ENCODE measurements around the gene SH2D2A.

- TF ChIP-seq CTCF (IDR thresholded peaks at IDR 0.05; ENCODE audit: poor library complexity, severe bottlenecking): no peak
- no peak for TF ChIP-seq EZH2 (IDR thresholded peaks at IDR 0.05; ENCODE audit: borderline replicate concordance, insufficient read depth, low read length, poor library complexity, severe bottlenecking)
- TF ChIP-seq POLR2AphosphoS5 (IDR thresholded peaks at IDR 0.05): no peak
- TF ChIP-seq RAD21 (conservative IDR thresholded peaks at IDR 0.05): no peak
- no peak for TF ChIP-seq SMC3 (conservative IDR thresholded peaks at IDR 0.05; ENCODE audit: poor library complexity)
Measured at GRCh38 chr1:156760796-156761104, 55.9 kb downstream of the SH2D2A start.
